Measurements from ENCODE around the gene WDTC1. TPM values are rescaled to one million over a fixed set of nuclear protein-coding genes. Genes with fewer than 3 reads are reported as not detected.
"Not testable (repeated sequence)": the region's sequence is repeated elsewhere in the genome, so short reads cannot be mapped to it uniquely, and the experiment has no call there.

The WDTC1 gene
- 10 to 100 TPM in 1 of 6 donors, 1 to 10 TPM in 5; 2.0 to 11.2 (median 8.2) TPM for polyA plus RNA-seq (ENCODE audit: low read depth in 6 of 6)

- Mint-ChIP-seq H3K27me3 (no peaks in the 10 kb centered on the region), H3K4me3 (peak within 1 kb of the TSS; percentile 97 to 100 (median 99)), H3K9me3 (no peaks in the 10 kb centered on the region), H3K27ac (peak within 1 kb of the TSS; percentile 93 to 98 (median 98)), H3K36me3 (peaks cover 0 to 13% of the 10 kb centered on the region in 2 donors), H3K4me1 (peaks cover 27 to 39% (median 36%) of the 10 kb centered on the region in 3 donors)
- peak; percentile 89 to 90 for ATAC-seq (ENCODE audit: low read depth in 2 of 2)
- DNase-seq, result peak; percentile 97
Measured at GRCh38 chr1:27234049-27234882, at the start of gene WDTC1. Gene WDTC1 (plus strand): TSS chr1:27234632. CDS start chr1:27261055, 26,423 bp downstream.

GRCh38 chr1:27184665-27185064 is 49.8 kb upstream of the WDTC1 start:
- not testable (repeated sequence) for H3K27ac Mint-ChIP-seq; H3K36me3 Mint-ChIP-seq; H3K4me1 Mint-ChIP-seq; H3K4me3 Mint-ChIP-seq; DNase-seq; ATAC-seq (ENCODE audit: low read depth in 2 of 2); H3K27me3 Mint-ChIP-seq
- H3K9me3 Mint-ChIP-seq, result peaks cover 0 to 20% (median 13%) of the 10 kb centered on the region in 7 donors

- no peak for ATAC-seq (ENCODE audit: low read depth in 2 of 2)
- Mint-ChIP-seq H3K4me1 (peaks cover 0 to 4% (median 0%) of the 10 kb centered on the region in 3 donors), H3K4me3 (no peak overlapping the region), H3K36me3 (no peaks in the 10 kb centered on the region), H3K27me3 (peaks cover 0 to 5% (median 0%) of the 10 kb centered on the region in 3 donors), H3K27ac (no peak overlapping the region), H3K9me3 (no peaks in the 10 kb centered on the region)
- DNase-seq, result no peak
Measured at GRCh38 chr1:27192039-27192529, 42.3 kb upstream of the WDTC1 start.

GRCh38 chr1:27193194-27193593 is 41.2 kb upstream of the WDTC1 start:
- Mint-ChIP-seq H3K4me3 (no peak overlapping the region), H3K4me1 (peaks cover 5 to 7% (median 6%) of the 10 kb centered on the region in 3 donors), H3K36me3 (no peaks in the 10 kb centered on the region), H3K9me3 (no peaks in the 10 kb centered on the region), H3K27ac (no peak overlapping the region), H3K27me3 (peaks cover 0 to 5% (median 4%) of the 10 kb centered on the region in 3 donors)
- DNase-seq, result no peak
- ATAC-seq (ENCODE audit: low read depth in 2 of 2), result no peak

GRCh38 chr1:27201295-27201694 is 33.1 kb upstream of the WDTC1 start:
- Mint-ChIP-seq H3K9me3 (no peaks in the 10 kb centered on the region), H3K4me1 (peaks cover 6 to 7% (median 7%) of the 10 kb centered on the region in 3 donors), H3K27ac (peak overlapping the region in 1 of 6 donors; percentile 85), H3K36me3 (no peaks in the 10 kb centered on the region), H3K27me3 (peaks cover 0 to 4% (median 0%) of the 10 kb centered on the region in 3 donors), H3K4me3 (peak overlapping the region in 1 of 8 donors; percentile 5)
- ATAC-seq (ENCODE audit: low read depth in 2 of 2) (no peak), DNase-seq (no peak)

- no peak for DNase-seq
- peaks cover 0 to 5% (median 3%) of the 10 kb centered on the region in 3 donors for H3K4me1 Mint-ChIP-seq
- no peak overlapping the region for H3K4me3 Mint-ChIP-seq
- no peak overlapping the region for H3K27ac Mint-ChIP-seq
- no peak for ATAC-seq (ENCODE audit: low read depth in 2 of 2)
- no peaks in the 10 kb centered on the region for H3K9me3 Mint-ChIP-seq
- no peaks in the 10 kb centered on the region for H3K27me3 Mint-ChIP-seq
- H3K36me3 Mint-ChIP-seq, result no peaks in the 10 kb centered on the region
Measured at GRCh38 chr1:27203946-27204345, 30.5 kb upstream of the WDTC1 start.

- not testable (repeated sequence) for ATAC-seq (ENCODE audit: low read depth in 2 of 2); H3K36me3 Mint-ChIP-seq; H3K27ac Mint-ChIP-seq; DNase-seq; H3K9me3 Mint-ChIP-seq; H3K4me1 Mint-ChIP-seq; H3K27me3 Mint-ChIP-seq; H3K4me3 Mint-ChIP-seq
Measured at GRCh38 chr1:27207238-27207637, 27.2 kb upstream of the WDTC1 start.

GRCh38 chr1:27208143-27208850 is 26.1 kb upstream of the WDTC1 start:
- not testable (repeated sequence) for H3K27me3 Mint-ChIP-seq; H3K27ac Mint-ChIP-seq; ATAC-seq (ENCODE audit: low read depth in 2 of 2); H3K4me3 Mint-ChIP-seq; H3K36me3 Mint-ChIP-seq; H3K4me1 Mint-ChIP-seq; DNase-seq; H3K9me3 Mint-ChIP-seq

- no peaks in the 10 kb centered on the region for H3K36me3 Mint-ChIP-seq
- ATAC-seq (ENCODE audit: low read depth in 2 of 2) (no peak), DNase-seq (no peak)
- H3K9me3 Mint-ChIP-seq, result no peaks in the 10 kb centered on the region
- no peaks in the 10 kb centered on the region for H3K27me3 Mint-ChIP-seq
- no peak overlapping the region for H3K27ac Mint-ChIP-seq
- H3K4me3 Mint-ChIP-seq, result no peak overlapping the region
- no peaks in the 10 kb centered on the region for H3K4me1 Mint-ChIP-seq
Measured at GRCh38 chr1:27216466-27216865, 18.0 kb upstream of the WDTC1 start.

- Mint-ChIP-seq H3K36me3 (no peaks in the 10 kb centered on the region), H3K4me3 (no peak overlapping the region)
Measured at GRCh38 chr1:27217401-27217800, 17.0 kb upstream of the WDTC1 start.

GRCh38 chr1:27218736-27219135 is 15.7 kb upstream of the WDTC1 start:
- Mint-ChIP-seq H3K36me3 (no peaks in the 10 kb centered on the region), H3K4me1 (no peaks in the 10 kb centered on the region), H3K9me3 (no peaks in the 10 kb centered on the region), H3K27ac (no peak overlapping the region), H3K27me3 (no peaks in the 10 kb centered on the region), H3K4me3 (no peak overlapping the region)
- ATAC-seq (ENCODE audit: low read depth in 2 of 2), result no peak
- DNase-seq, result no peak

More at GRCh38 chr1:27217401-27217800, 17.0 kb upstream of the WDTC1 start:
- peak overlapping the region in 1 of 6 donors; percentile 66 for H3K27ac Mint-ChIP-seq
- ATAC-seq (ENCODE audit: low read depth in 2 of 2), result no peak
- H3K27me3 Mint-ChIP-seq, result no peaks in the 10 kb centered on the region
- no peak for DNase-seq
- no peaks in the 10 kb centered on the region for H3K4me1 Mint-ChIP-seq
- no peaks in the 10 kb centered on the region for H3K9me3 Mint-ChIP-seq

- DNase-seq (no peak), ATAC-seq (ENCODE audit: low read depth in 2 of 2) (no peak)
- Mint-ChIP-seq H3K27me3 (no peaks in the 10 kb centered on the region), H3K27ac (no peak overlapping the region), H3K36me3 (no peaks in the 10 kb centered on the region), H3K9me3 (no peaks in the 10 kb centered on the region), H3K4me1 (no peaks in the 10 kb centered on the region), H3K4me3 (no peak overlapping the region)
Measured at GRCh38 chr1:27220096-27220495, 14.3 kb upstream of the WDTC1 start.

- not testable (repeated sequence) for H3K27me3 Mint-ChIP-seq; H3K9me3 Mint-ChIP-seq; DNase-seq; H3K36me3 Mint-ChIP-seq; H3K27ac Mint-ChIP-seq; H3K4me1 Mint-ChIP-seq; ATAC-seq (ENCODE audit: low read depth in 2 of 2); H3K4me3 Mint-ChIP-seq
Measured at GRCh38 chr1:27220702-27221497, 13.5 kb upstream of the WDTC1 start.
